WTC11 (cell line): ENCODE results near the gene RYR2. TPM values are rescaled to one million over a fixed set of nuclear protein-coding genes. Genes with fewer than 3 reads are reported as not detected.

Experiments used
- ATAC-seq: fragments of 200-7000 bp; cut with Tn5 transposase; 2 replicates; pipeline ENCODE4 v1.10.0; 2021; ENCODE audit warnings: mild to moderate bottlenecking, moderate library complexity
- CTCF ChIA-PET: fragments of 300-600 bp; sonication (Branson Sonifier 250); formaldehyde crosslinking; loops from one replicate; lab custom pipeline; 2021; ENCODE audit warnings: antibody characterized with exemption; lab: Charles Lee
- POLR2A ChIA-PET: fragments of 350-600 bp; sonication (Branson Sonifier 250); formaldehyde crosslinking; loops from one replicate; lab custom pipeline; 2021; ENCODE audit warnings: antibody characterized with exemption; lab: Charles Lee
- DNase-seq: peaks from one replicate; pipeline ENCODE4 v3.0.0; 2021; ENCODE audit warnings: low spot score
- H3K27ac Mint-ChIP-seq: 2 replicates; pipeline ENCODE4 v1.8.0; 2021; ENCODE audit warnings: mixed read lengths
- H3K27me3 Mint-ChIP-seq: 2 replicates; pipeline ENCODE4 v1.8.0; 2021; ENCODE audit warnings: low read depth, mild to moderate bottlenecking, moderate library complexity, mixed read lengths
- H3K36me3 Mint-ChIP-seq: 2 replicates; pipeline ENCODE4 v1.8.0; 2021; ENCODE audit warnings: mixed read lengths
- H3K4me1 Mint-ChIP-seq: 2 replicates; pipeline ENCODE4 v1.8.0; 2022; ENCODE audit warnings: mixed read lengths
- H3K4me3 Mint-ChIP-seq: 2 replicates; pipeline ENCODE4 v1.8.0; 2021; ENCODE audit warnings: mild to moderate bottlenecking, moderate library complexity, mixed read lengths
- H3K9me3 Mint-ChIP-seq: 2 replicates; pipeline ENCODE4 v1.8.0; 2021; ENCODE audit warnings: mixed read lengths
- CTCF ChIP-seq: fragments of 200-600 bp; IDR thresholded peaks from 2 replicates; pipeline ENCODE4 v1.8.0; 2022; ENCODE audit warnings: antibody characterized with exemption
- E2F5 ChIP-seq: sonication (generic); formaldehyde crosslinking; IDR thresholded peaks from 2 replicates; pipeline ENCODE4 v1.8.1; 2022; ENCODE audit warnings: mild to moderate bottlenecking, moderate library complexity, missing genetic modification reagents
- ELF4 ChIP-seq: sonication (generic); formaldehyde crosslinking; IDR thresholded peaks from 2 replicates; pipeline ENCODE4 v1.8.1; 2022; ENCODE audit warnings: low read depth, mild to moderate bottlenecking, moderate library complexity, missing genetic modification reagents
- ETV6 ChIP-seq: sonication (generic); formaldehyde crosslinking; IDR thresholded peaks from 2 replicates; pipeline ENCODE4 v1.8.1; 2022; ENCODE audit warnings: mild to moderate bottlenecking, missing genetic modification reagents
- FOXP4 ChIP-seq: sonication (generic); formaldehyde crosslinking; IDR thresholded peaks from 2 replicates; pipeline ENCODE4 v1.8.0; 2022; ENCODE audit warnings: mild to moderate bottlenecking, missing genetic modification reagents
- MXD4 ChIP-seq: fragments of 250-450 bp; sonication (Bioruptor Pico); IDR thresholded peaks from 2 replicates; pipeline ENCODE4 v1.8.0; 2021; ENCODE audit warnings: mild to moderate bottlenecking, moderate library complexity, borderline replicate concordance
- OVOL2 ChIP-seq: fragments of 250-450 bp; sonication (Bioruptor Pico); IDR thresholded peaks from 2 replicates; pipeline ENCODE4 v1.9.0; 2021; ENCODE audit warnings: mild to moderate bottlenecking, borderline replicate concordance
- PRDM15 ChIP-seq: sonication (generic); formaldehyde crosslinking; IDR thresholded peaks from 2 replicates; pipeline ENCODE4 v1.8.0; 2022; ENCODE audit warnings: missing genetic modification reagents
- RORB ChIP-seq: fragments of 250-450 bp; sonication (Bioruptor Pico); IDR thresholded peaks from 2 replicates; pipeline ENCODE4 v1.9.0; 2021; ENCODE audit warnings: mild to moderate bottlenecking
- SOX15 ChIP-seq: fragments of 250-450 bp; sonication (Bioruptor Pico); IDR thresholded peaks from 2 replicates; pipeline ENCODE4 v1.9.0; 2021; ENCODE audit warnings: mild to moderate bottlenecking
- TCF7 ChIP-seq: sonication (generic); formaldehyde crosslinking; IDR thresholded peaks from 2 replicates; pipeline ENCODE4 v1.8.0; 2022; ENCODE audit warnings: mild to moderate bottlenecking, low read depth, missing genetic modification reagents, moderate library complexity
- TEAD4 ChIP-seq: sonication (generic); formaldehyde crosslinking; IDR thresholded peaks from 2 replicates; pipeline ENCODE4 v1.8.0; 2022; ENCODE audit warnings: mild to moderate bottlenecking, missing genetic modification reagents
- TP53 ChIP-seq: sonication (generic); formaldehyde crosslinking; IDR thresholded peaks from 2 replicates; pipeline ENCODE4 v1.8.1; 2023; ENCODE audit warnings: mild to moderate bottlenecking, missing genetic modification reagents
- ZBTB21 ChIP-seq: sonication (generic); formaldehyde crosslinking; IDR thresholded peaks from 2 replicates; pipeline ENCODE4 v1.8.1; 2023; ENCODE audit warnings: mild to moderate bottlenecking, missing genetic modification reagents, borderline replicate concordance
- ZBTB43 ChIP-seq: sonication (generic); formaldehyde crosslinking; IDR thresholded peaks from 2 replicates; pipeline ENCODE4 v1.8.1; 2023; ENCODE audit warnings: mild to moderate bottlenecking, missing genetic modification reagents
- ZNF121 ChIP-seq: sonication (generic); formaldehyde crosslinking; IDR thresholded peaks from 2 replicates; pipeline ENCODE4 v1.8.0; 2023; ENCODE audit warnings: missing genetic modification reagents
- ZNF138 ChIP-seq: sonication (generic); formaldehyde crosslinking; conservative IDR thresholded peaks from 2 replicates; pipeline ENCODE4 v1.8.1; 2022; ENCODE audit warnings: mild to moderate bottlenecking, moderate library complexity, missing genetic modification reagents
- ZNF532 ChIP-seq: fragments of 250-450 bp; sonication (Bioruptor Pico); IDR thresholded peaks from 2 replicates; pipeline ENCODE4 v1.9.0; 2021; ENCODE audit warnings: mild to moderate bottlenecking, borderline replicate concordance
- total RNA-seq: library from RNA; stranded (reverse); gene quantifications from 3 replicates; pipeline ENCODE4 v1.2.3, GENCODE V29; 2021

Gene RYR2
- total RNA-seq, 1 experiment from 2014 or later = 7.9 TPM

GRCh38 chr1:237166593-237167101 is 124.7 kb downstream of the RYR2 start (continued):
- no peak for TF ChIP-seq ZNF532 (CRISPR knock-in tag)

- H3K27ac Mint-ChIP-seq = no peak overlapping the region; the same call in 1 of the 2 replicates
- POLR2A ChIA-PET = no interaction called here
- peaks cover 43% of the 10 kb centered on the region for H3K4me1 Mint-ChIP-seq
- TF ChIP-seq ETV6 (CRISPR knock-in tag) (no peak), PRDM15 (no peak), SOX15 (CRISPR knock-in tag) (no peak), OVOL2 (CRISPR knock-in tag) (no peak), TP53 (CRISPR knock-in tag) (no peak), E2F5 (CRISPR knock-in tag) (no peak), ZBTB21 (CRISPR knock-in tag) (no peak), RORB (CRISPR knock-in tag) (no peak), TCF7 (CRISPR knock-in tag) (no peak), ZNF138 (CRISPR knock-in tag) (no peak), FOXP4 (CRISPR knock-in tag) (no peak), CTCF (no peak), MXD4 (CRISPR knock-in tag) (no peak), ZNF121 (CRISPR knock-in tag) (no peak), ZBTB43 (CRISPR knock-in tag) (no peak), TEAD4 (no peak), ELF4 (CRISPR knock-in tag) (no peak)
- DNase-seq (no peak), ATAC-seq (peak; percentile 76)
- no peaks in the 10 kb centered on the region for H3K27me3 Mint-ChIP-seq
- CTCF ChIA-PET = interaction anchor here (1.2 kb wide), 1 partner anchor 392 kb away, joined by 4 read pairs; no protein-coding TSS in a partner anchor
- H3K4me3 Mint-ChIP-seq = no peak overlapping the region
- H3K36me3 Mint-ChIP-seq = no peaks in the 10 kb centered on the region
- H3K9me3 Mint-ChIP-seq = no peaks in the 10 kb centered on the region
Observed at GRCh38 chr1:237170149-237170548, 128.2 kb downstream of the RYR2 start.
